ENCODE results near the gene EYA4.
"Not testable (repeated sequence)": the region's sequence is repeated elsewhere in the genome, so short reads cannot be mapped to it uniquely, and the experiment has no call there.

The EYA4 gene

GRCh38 chr6:133396984-133397348 is 155.8 kb downstream of the EYA4 start:
- no peak for TF ChIP-seq CTCF (IDR thresholded peaks at IDR 0.05)
- Histone ChIP-seq H3K4me3 (no peak overlapping the region), H3K27ac (no peak overlapping the region)
- DNase-seq (ENCODE audit: low spot score) = no peak

GRCh38 chr6:133397601-133398000 is 156.4 kb downstream of the EYA4 start:
- DNase-seq (ENCODE audit: low spot score); H3K4me3 ChIP-seq; H3K27ac ChIP-seq: not testable (repeated sequence)

GRCh38 chr6:133399426-133399825 is 158.3 kb downstream of the EYA4 start:
- Histone ChIP-seq H3K27ac (no peak overlapping the region), H3K4me3 (no peak overlapping the region)
- no peak for DNase-seq (ENCODE audit: low spot score)
- TF ChIP-seq CTCF (IDR thresholded peaks at IDR 0.05) = no peak

- H3K4me3 ChIP-seq = no peak overlapping the region
- TF ChIP-seq CTCF (IDR thresholded peaks at IDR 0.05) = no peak
- DNase-seq (ENCODE audit: low spot score) = no peak
Observed at GRCh38 chr6:133404151-133404550, 163.0 kb downstream of the EYA4 start.

GRCh38 chr6:133404728-133405127 is 163.6 kb downstream of the EYA4 start:
- H3K27ac ChIP-seq = no peak overlapping the region
- no peak for TF ChIP-seq CTCF (IDR thresholded peaks at IDR 0.05)
- no peak overlapping the region for H3K4me3 ChIP-seq
- DNase-seq (ENCODE audit: low spot score) = no peak

More at GRCh38 chr6:133404151-133404550, 163.0 kb downstream of the EYA4 start:
- no peak overlapping the region for H3K27ac ChIP-seq

GRCh38 chr6:133407320-133408100 is 166.4 kb downstream of the EYA4 start:
- Histone ChIP-seq H3K4me3 (no peak overlapping the region), H3K27ac (no peak overlapping the region)
- TF ChIP-seq CTCF (IDR thresholded peaks at IDR 0.05) = no peak
- DNase-seq (ENCODE audit: low spot score) = no peak

- DNase-seq (ENCODE audit: low spot score) = no peak
- TF ChIP-seq CTCF (IDR thresholded peaks at IDR 0.05) = no peak
- no peak overlapping the region for H3K4me3 ChIP-seq
- H3K27ac ChIP-seq = no peak overlapping the region
Observed at GRCh38 chr6:133408132-133408531, 167.0 kb downstream of the EYA4 start.

Data from coronary artery (tissue), 2 donors.